ENCODE results near the gene CAMK2A. TPM values are rescaled to one million over a fixed set of nuclear protein-coding genes. Genes with fewer than 3 reads are reported as not detected.

Gene CAMK2A
- total and polyA plus RNA-seq, 2 experiments from 2014 or later = 1.2 to 2.6 TPM

DNA sequence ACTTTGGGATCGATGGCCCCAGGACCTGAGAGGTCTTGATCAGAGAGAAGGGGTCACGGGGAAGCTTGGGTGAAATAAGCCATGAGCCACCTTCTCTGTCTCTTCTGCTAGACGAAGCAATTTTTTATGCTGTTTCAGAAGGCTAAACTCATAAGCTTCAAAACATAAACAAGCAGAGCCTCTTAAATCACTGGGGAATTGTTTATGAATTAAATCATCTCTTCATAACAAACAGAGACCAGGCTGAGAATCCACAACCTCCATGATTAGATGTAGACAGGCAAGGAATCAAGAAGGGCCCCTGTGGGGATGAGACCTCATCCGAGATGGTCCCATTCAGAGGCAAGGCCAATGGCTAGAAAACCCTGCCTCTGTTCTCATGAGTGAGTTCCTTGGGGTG, 46.2 kb upstream of the CAMK2A start:
- H3K79me2 ChIP-seq = no peaks in the 10 kb centered on the region
- no peak overlapping the region for H3K4me2 ChIP-seq
- 76% methylated on average over 4 of the region's 4 CpGs for WGBS (ENCODE audit: low lambda C conversion rate, missing lambda C conversion rate)

DNA sequence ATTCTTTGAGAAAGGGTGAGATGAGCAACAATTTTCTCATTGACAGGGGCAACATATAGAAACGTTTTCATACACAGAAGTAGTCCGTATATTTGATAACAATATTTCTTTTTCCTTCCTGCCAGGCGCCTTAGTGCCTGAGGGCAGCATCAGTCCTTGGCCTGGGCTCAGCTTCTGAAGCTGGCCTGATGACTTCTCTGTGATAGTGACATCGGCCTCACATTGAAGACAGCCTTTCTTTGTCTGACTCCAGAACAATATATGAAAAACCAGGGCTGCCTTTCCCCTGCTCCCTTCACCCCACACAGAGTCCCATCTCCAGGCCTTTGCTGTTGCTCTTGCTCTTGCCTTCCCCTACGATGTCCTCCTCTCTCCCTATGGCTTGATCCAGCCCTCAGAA, 43.8 kb upstream of the CAMK2A start:
- Histone ChIP-seq H3K4me1 (ENCODE audit: insufficient read depth) (peaks cover 8% of the 10 kb centered on the region), H3K79me2 (no peaks in the 10 kb centered on the region), H3K27ac (no peak overlapping the region), H2AFZ (no peak overlapping the region), H4K20me1 (ENCODE audit: insufficient read depth, poor library complexity, severe bottlenecking) (no peaks in the 10 kb centered on the region), H3K4me2 (no peak overlapping the region), H3K4me3 (no peak overlapping the region), H3K9me2 (replicated peaks; ENCODE audit: insufficient read depth) (no peaks in the 10 kb centered on the region), H3K27me3 (no peaks in the 10 kb centered on the region), H3K9me3 (ENCODE audit: low read depth) (no peaks in the 10 kb centered on the region), H3K36me3 (replicated peaks; ENCODE audit: insufficient read depth, low read depth) (no peaks in the 10 kb centered on the region)
- WGBS (ENCODE audit: low lambda C conversion rate, missing lambda C conversion rate) = 86% methylated on average over 5 of the region's 5 CpGs
- no peak for DNase-seq (ENCODE audit: low spot score)
- TF ChIP-seq, protein P1, sequence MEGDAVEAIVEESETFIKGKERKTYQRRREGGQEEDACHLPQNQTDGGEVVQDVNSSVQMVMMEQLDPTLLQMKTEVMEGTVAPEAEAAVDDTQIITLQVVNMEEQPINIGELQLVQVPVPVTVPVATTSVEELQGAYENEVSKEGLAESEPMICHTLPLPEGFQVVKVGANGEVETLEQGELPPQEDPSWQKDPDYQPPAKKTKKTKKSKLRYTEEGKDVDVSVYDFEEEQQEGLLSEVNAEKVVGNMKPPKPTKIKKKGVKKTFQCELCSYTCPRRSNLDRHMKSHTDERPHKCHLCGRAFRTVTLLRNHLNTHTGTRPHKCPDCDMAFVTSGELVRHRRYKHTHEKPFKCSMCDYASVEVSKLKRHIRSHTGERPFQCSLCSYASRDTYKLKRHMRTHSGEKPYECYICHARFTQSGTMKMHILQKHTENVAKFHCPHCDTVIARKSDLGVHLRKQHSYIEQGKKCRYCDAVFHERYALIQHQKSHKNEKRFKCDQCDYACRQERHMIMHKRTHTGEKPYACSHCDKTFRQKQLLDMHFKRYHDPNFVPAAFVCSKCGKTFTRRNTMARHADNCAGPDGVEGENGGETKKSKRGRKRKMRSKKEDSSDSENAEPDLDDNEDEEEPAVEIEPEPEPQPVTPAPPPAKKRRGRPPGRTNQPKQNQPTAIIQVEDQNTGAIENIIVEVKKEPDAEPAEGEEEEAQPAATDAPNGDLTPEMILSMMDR (IDR thresholded peaks at IDR 0.05; ENCODE audit: poor library complexity) = no peak
- TF ChIP-seq EZH2phosphoT487 (IDR thresholded peaks at IDR 0.05; ENCODE audit: low read depth, severe bottlenecking, unreplicated experiment) (no peak), EZH2 (IDR thresholded peaks at IDR 0.05; ENCODE audit: borderline replicate concordance) (no peak)

More for the DNA sequence above, 46.2 kb upstream of the CAMK2A start:
- TF ChIP-seq EZH2 (IDR thresholded peaks at IDR 0.05; ENCODE audit: borderline replicate concordance) (no peak), EZH2phosphoT487 (IDR thresholded peaks at IDR 0.05; ENCODE audit: low read depth, severe bottlenecking, unreplicated experiment) (no peak)
- TF ChIP-seq, protein P1 (IDR thresholded peaks at IDR 0.05; ENCODE audit: poor library complexity) = no peak
- Histone ChIP-seq H3K9me3 (ENCODE audit: low read depth) (no peaks in the 10 kb centered on the region), H3K27me3 (no peaks in the 10 kb centered on the region), H2AFZ (no peak overlapping the region), H3K36me3 (replicated peaks; ENCODE audit: insufficient read depth, low read depth) (no peaks in the 10 kb centered on the region), H3K9me2 (replicated peaks; ENCODE audit: insufficient read depth) (no peaks in the 10 kb centered on the region), H4K20me1 (ENCODE audit: insufficient read depth, poor library complexity, severe bottlenecking) (no peaks in the 10 kb centered on the region), H3K4me1 (ENCODE audit: insufficient read depth) (peaks cover 8% of the 10 kb centered on the region), H3K4me3 (no peak overlapping the region), H3K27ac (peak overlapping the region; percentile 13)
- DNase-seq (ENCODE audit: low spot score) = no peak

DNA sequence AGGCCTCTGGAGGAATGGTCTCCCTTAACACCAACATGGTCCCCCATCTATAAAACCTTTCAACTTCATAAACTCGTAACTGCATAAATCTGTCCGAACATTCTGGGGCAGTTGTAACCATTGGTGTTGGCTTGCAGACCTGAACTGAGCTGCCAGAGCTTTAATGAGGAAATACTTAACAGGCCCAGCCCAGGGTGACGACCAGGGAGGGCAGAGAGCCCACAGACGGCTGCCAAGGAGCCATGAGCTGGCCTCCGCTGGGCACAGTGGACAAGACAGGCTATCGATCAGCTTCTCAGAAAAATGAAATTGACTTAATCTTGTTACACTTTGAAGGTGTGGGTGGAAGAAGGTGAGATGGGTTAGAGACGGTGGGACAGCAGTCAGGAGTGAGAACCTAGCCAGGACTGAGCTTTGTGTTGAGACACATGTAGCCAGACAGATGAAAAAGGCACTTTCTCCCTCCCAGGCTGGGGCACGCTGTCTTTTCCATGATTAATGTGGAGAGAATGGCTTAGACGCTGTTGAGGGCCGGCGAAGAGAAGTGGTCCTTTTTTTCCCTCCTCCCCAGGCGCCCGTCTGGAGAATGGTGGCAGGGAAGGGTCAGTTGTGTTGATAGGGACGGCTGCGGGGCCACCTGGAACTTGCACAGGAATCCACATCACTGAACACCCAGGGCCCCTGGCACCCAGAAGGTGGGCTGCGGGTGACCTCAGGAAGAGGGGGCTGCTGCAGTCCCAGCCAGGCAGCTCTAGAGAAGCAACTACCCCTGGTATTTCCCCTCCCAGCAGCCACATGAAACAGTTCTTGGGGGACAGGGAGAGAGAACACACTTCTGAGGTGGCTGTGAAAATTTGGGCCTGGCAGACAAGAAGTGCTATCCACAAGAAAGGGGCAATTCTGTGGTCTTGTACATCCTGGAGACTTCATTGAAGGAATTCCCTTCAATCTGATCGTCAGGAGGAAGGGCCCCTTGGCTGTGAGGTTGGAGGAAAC, 40.6 kb upstream of the CAMK2A start:
- DNase-seq (ENCODE audit: low spot score) = no peak
- TF ChIP-seq EZH2 (IDR thresholded peaks at IDR 0.05; ENCODE audit: borderline replicate concordance) = no peak
- TF ChIP-seq EZH2phosphoT487 (IDR thresholded peaks at IDR 0.05; ENCODE audit: low read depth, severe bottlenecking, unreplicated experiment) = no peak
- TF ChIP-seq, protein P1 (IDR thresholded peaks at IDR 0.05; ENCODE audit: poor library complexity) = no peak

More for the DNA sequence above, 40.6 kb upstream of the CAMK2A start:
- Histone ChIP-seq H3K27me3 (no peaks in the 10 kb centered on the region), H3K36me3 (replicated peaks; ENCODE audit: insufficient read depth, low read depth) (no peaks in the 10 kb centered on the region), H3K4me2 (no peak overlapping the region), H2AFZ (no peak overlapping the region), H3K4me1 (ENCODE audit: insufficient read depth) (peaks cover 19% of the 10 kb centered on the region), H3K4me3 (no peak overlapping the region), H4K20me1 (ENCODE audit: insufficient read depth, poor library complexity, severe bottlenecking) (no peaks in the 10 kb centered on the region), H3K9me3 (ENCODE audit: low read depth) (no peaks in the 10 kb centered on the region), H3K27ac (no peak overlapping the region), H3K9me2 (replicated peaks; ENCODE audit: insufficient read depth) (no peaks in the 10 kb centered on the region), H3K79me2 (no peaks in the 10 kb centered on the region)
- 79% methylated on average over 17 of the region's 17 CpGs for WGBS (ENCODE audit: low lambda C conversion rate, missing lambda C conversion rate)
